NAMALWA (cell line): ENCODE data around the gene PRODH.
"Not testable (repeated sequence)": the region's sequence is repeated elsewhere in the genome, so short reads cannot be mapped to it uniquely, and the experiment has no call there.

Experiments used
- DNase-seq: peaks from one replicate; pipeline ENCODE4 v3.0.0-alpha.2; 2015; ENCODE audit warnings: low spot score

The PRODH gene

GRCh38 chr22:18953128-18953527 is 17.0 kb upstream of the PRODH start:
- not testable (repeated sequence) for DNase-seq

GRCh38 chr22:18952022-18952421 is 15.9 kb upstream of the PRODH start:
- no peak for DNase-seq

- no peak for DNase-seq
Measured at GRCh38 chr22:18950141-18950540, 14.0 kb upstream of the PRODH start.

- no peak for DNase-seq
Measured at GRCh38 chr22:18947905-18948304, 11.8 kb upstream of the PRODH start.

DNA sequence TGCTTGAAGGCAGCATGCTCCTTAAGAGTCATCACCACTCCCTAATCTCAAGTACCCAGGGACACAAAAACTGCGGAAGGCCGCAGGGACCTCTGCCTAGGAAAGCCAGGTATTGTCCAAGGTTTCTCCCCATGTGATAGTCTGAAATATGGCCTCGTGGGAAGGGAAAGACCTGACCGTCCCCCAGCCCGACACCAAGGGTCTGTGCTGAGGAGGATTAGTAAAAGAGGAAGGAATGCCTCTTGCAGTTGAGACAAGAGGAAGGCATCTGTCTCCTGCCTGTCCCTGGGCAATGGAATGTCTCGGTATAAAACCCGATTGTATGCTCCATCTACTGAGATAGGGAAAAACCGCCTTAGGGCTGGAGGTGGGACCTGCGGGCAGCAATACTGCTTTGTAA is 11.0 kb upstream of the PRODH start:
- DNase-seq, result not testable (repeated sequence)

DNA sequence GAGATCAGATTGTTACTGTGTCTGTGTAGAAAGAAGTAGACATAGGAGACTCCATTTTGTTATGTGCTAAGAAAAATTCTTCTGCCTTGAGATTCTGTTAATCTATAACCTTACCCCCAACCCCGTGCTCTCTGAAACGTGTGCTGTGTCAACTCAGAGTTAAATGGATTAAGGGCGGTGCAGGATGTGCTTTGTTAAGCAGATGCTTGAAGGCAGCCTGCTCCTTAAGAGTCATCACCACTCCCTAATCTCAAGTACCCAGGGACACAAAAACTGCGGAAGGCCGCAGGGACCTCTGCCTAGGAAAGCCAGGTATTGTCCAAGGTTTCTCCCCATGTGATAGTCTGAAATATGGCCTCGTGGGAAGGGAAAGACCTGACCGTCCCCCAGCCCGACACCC is 2.6 kb upstream of the PRODH start:
- not testable (repeated sequence) for DNase-seq

GRCh38 chr22:18934688-18935087 is 1.4 kb downstream of the PRODH start:
- DNase-seq, result not testable (repeated sequence)

- no peak for DNase-seq
Measured at GRCh38 chr22:18933914-18934313, 2.2 kb downstream of the PRODH start.

DNA sequence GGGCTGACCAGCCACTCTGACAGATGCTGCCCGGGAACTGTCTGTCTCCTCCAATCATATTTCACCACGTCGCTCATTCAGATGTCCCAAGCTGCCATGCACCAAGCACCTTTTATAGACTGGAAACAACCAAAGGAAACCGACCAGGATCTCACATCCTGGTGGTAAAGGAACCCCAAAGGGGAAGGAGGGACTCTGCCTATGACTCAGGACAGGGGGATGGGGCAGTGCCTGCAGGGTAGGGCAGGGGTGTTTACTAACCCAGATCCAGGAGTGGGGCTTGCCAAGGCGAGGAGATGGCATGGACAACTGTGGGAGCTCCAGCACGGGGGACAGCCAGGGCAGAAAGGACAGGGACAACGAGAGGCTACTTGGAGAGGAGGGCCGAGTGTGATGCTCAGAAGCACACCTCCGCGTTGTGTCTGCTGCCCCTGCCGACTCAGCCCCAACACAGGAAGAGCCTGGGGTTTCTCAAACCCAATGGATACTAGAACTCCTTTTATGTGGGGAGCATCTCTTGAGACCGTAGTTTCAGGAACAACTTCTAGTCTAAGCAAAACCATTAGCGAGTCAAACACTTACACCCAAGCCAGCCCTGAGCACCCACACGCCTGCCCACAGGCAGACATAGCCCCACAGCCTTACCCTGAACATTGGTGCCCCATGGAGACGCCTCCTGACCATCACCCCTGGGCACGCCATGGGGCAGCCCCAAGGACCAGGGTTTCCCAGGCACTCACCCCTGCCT is 4.0 kb downstream of the PRODH start:
- no peak for DNase-seq

- DNase-seq, result no peak
Measured at GRCh38 chr22:18929459-18929858, 6.6 kb downstream of the PRODH start.

GRCh38 chr22:18927573-18927972 is 8.5 kb downstream of the PRODH start:
- no peak for DNase-seq

DNA sequence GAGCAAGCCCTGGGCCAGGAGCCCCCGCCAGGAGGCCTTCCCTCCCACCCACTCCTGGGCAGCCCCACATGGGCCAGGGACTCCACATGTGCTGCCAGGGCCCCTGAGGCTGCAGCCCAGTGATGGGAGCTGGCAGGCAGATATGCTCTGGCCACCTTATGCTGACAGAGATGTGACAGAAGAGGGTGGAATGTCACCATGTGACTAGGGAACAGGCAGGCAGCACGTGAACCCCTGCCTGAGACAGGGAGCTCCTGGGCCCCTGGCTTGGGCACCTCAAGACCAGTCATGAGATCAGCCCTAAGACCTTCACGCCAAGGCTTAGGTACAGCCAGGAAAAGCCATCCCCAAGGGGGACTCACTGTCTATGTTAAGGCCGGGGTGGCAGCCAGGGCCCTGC is 9.1 kb downstream of the PRODH start:
- no peak for DNase-seq

DNA sequence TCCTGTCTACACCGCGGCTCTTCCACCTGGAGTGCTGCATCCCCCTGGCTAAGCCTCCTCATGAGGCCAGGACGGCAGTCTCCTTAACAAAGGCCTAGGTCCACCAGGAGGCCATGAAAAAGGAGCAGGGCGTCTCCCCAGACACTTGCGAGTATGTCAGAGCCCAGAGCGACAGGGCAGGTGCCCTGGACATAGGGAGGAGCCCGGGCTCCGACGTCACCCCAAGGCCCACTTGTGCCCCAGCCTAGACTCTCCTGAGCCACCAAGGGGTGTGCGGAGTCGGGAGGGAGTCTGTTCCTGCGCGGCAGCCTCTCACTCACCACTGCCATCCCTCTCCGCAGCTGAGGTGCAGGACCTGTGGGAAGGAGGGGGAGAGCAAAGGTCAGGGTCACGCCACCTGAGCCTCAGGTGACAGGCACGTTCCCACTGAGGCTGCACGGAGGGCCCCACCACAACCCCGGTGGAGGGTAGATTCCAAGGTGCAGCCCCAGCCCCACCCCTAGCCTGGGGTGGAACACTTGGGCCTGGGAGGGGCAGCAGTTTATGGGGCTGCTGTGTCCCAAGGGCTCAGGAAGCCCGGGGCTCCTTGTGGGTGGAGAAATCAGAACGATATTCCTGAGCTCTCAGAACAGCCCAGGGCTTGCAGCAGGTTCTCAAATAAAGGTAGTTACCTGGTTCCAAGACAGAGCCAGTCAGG is 10.6 kb downstream of the PRODH start:
- DNase-seq, result no peak

- DNase-seq, result not testable (repeated sequence)
Measured at GRCh38 chr22:18920257-18920902, 15.7 kb downstream of the PRODH start.

- not testable (repeated sequence) for DNase-seq
Measured at GRCh38 chr22:18917818-18918217, 18.3 kb downstream of the PRODH start.

GRCh38 chr22:18915550-18915949 is 20.5 kb downstream of the PRODH start:
- not testable (repeated sequence) for DNase-seq

- not testable (repeated sequence) for DNase-seq
Measured at GRCh38 chr22:18914558-18914957, 21.5 kb downstream of the PRODH start.

GRCh38 chr22:18912264-18912946 is 23.7 kb downstream of the PRODH start:
- DNase-seq, result not testable (repeated sequence)

DNA sequence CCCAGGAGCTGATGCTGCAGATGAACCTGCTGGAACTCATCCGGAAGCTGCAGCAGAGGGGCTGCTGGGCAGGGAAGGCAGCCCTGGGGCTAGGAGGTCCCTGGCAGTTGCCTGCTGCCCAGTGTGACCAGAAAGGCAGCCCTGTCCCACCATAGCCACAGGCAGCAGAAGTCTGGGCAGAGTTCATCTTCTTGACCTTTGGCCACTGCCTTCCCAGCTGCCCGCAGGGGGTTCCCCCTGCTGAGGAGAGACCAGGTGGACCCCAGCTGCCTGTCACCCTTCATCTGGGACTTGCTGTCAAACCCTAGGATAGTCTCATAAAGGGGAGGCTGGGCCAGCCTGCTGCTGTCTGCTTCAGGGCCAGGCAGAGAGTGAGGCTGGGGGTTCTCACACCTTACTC is 24.6 kb downstream of the PRODH start:
- not testable (repeated sequence) for DNase-seq

GRCh38 chr22:18909556-18909955 is 26.5 kb downstream of the PRODH start:
- no peak for DNase-seq

- no peak for DNase-seq
Measured at GRCh38 chr22:18906896-18907295, 29.2 kb downstream of the PRODH start.

- not testable (repeated sequence) for DNase-seq
Measured at GRCh38 chr22:18906410-18906745, 29.7 kb downstream of the PRODH start.
